ENCODE data around the gene MACROH2A1. TPM values are rescaled to one million over a fixed set of nuclear protein-coding genes. Genes with fewer than 3 reads are reported as not detected.

The MACROH2A1 gene
- total RNA-seq, 1 experiment from 2014 or later = 236 TPM

DNA sequence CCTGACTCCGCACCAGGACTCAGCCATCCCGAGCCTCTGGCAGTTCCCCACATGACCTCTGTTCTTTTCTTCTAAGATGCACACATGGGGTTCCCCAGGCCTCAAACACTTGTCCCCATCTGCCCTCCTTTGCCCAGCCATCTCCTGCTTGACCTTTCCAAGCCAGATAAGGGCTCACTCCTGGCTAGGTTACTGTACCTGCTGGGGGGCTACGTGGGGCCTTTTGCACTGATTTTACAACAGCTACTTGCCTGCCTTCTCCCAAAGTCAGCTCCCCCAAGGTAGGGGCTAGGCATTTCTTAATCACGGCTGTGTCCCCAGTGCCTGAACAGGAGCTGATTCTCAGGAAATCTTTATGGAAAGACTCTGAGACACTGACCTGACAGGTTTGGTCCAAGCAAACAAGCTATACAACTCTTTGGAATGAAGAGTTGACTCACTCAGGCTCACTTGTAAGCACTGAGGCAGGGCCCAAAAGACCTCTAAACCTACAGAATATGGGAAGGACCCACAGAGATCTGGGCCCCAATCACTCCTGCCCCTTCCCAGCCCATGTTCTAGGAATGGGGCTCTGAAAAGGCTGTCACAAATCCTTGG lies 2.5 kb downstream of the MACROH2A1 start:
- TF ChIP-seq, protein P1, sequence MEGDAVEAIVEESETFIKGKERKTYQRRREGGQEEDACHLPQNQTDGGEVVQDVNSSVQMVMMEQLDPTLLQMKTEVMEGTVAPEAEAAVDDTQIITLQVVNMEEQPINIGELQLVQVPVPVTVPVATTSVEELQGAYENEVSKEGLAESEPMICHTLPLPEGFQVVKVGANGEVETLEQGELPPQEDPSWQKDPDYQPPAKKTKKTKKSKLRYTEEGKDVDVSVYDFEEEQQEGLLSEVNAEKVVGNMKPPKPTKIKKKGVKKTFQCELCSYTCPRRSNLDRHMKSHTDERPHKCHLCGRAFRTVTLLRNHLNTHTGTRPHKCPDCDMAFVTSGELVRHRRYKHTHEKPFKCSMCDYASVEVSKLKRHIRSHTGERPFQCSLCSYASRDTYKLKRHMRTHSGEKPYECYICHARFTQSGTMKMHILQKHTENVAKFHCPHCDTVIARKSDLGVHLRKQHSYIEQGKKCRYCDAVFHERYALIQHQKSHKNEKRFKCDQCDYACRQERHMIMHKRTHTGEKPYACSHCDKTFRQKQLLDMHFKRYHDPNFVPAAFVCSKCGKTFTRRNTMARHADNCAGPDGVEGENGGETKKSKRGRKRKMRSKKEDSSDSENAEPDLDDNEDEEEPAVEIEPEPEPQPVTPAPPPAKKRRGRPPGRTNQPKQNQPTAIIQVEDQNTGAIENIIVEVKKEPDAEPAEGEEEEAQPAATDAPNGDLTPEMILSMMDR (IDR thresholded peaks at IDR 0.05; ENCODE audit: insufficient read depth in 1 of 2, low read depth in 1 of 2, low read length in 1 of 2, severe bottlenecking in 1 of 2, unreplicated experiment in 1 of 2) = no peak
- ChIA-PET POLR2A (no interaction called here), CTCF (interaction anchor here (1.0 kb wide), 1 partner anchor 29 kb away, joined by 3 read pairs; no protein-coding TSS in a partner anchor)
- DNase-seq = no peak
- Mint-ChIP-seq H3K9me3 (ENCODE audit: unreplicated experiment) (no peaks in the 10 kb centered on the region), H3K4me1 (ENCODE audit: low read depth, unreplicated experiment) (peaks cover 36% of the 10 kb centered on the region), H3K4me3 (ENCODE audit: unreplicated experiment) (peak overlapping the region; percentile 88), H3K36me3 (ENCODE audit: insufficient read depth, unreplicated experiment) (peaks cover 23% of the 10 kb centered on the region), H3K27me3 (ENCODE audit: insufficient read depth, unreplicated experiment) (no peaks in the 10 kb centered on the region), H3K27ac (ENCODE audit: unreplicated experiment) (peak overlapping the region; percentile 26)
- Histone ChIP-seq H3K27me3 (replicated peaks; ENCODE audit: control insufficient read depth, insufficient read depth, low read length) (no peaks in the 10 kb centered on the region), H3K4me3 (ENCODE audit: low read depth, low read length) (no peak overlapping the region), H3K9me3 (no peaks in the 10 kb centered on the region), H3K4me1 (peaks cover 30% of the 10 kb centered on the region), H3K36me3 (ENCODE audit: control insufficient read depth, insufficient read depth, low read length) (no peaks in the 10 kb centered on the region)
- intact Hi-C loops (cut with micrococcal nuclease; ENCODE audit: unreplicated experiment) = no loop called here
- no TSS peak for BruUV-seq (replicated peaks)

DNA sequence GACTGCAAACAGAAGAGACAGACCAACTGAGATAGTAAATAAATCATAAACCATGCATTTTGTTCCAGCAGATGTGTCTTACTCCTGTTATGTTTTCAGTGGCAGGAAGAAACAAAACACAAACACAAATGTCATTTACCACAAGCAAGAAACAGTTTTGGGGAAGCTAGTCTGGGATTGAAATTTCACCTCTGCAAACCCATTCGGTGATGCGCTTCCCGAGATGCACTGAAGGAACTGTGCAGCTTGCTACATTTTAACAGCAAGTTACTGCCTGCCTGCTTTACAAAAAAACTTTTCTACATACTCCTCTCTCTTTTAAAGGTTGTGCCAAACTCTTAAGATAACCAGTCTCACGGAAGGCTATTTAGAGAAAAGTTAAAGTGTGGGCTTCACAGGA lies 3.2 kb downstream of the MACROH2A1 start:
- Histone ChIP-seq H3K27me3 (replicated peaks; ENCODE audit: control insufficient read depth, insufficient read depth, low read length) (no peaks in the 10 kb centered on the region), H3K4me3 (ENCODE audit: low read depth, low read length) (no peak overlapping the region), H3K9me3 (no peaks in the 10 kb centered on the region), H3K4me1 (peaks cover 25% of the 10 kb centered on the region), H3K36me3 (ENCODE audit: control insufficient read depth, insufficient read depth, low read length) (no peaks in the 10 kb centered on the region)
- H3K36me3 Mint-ChIP-seq (ENCODE audit: insufficient read depth, unreplicated experiment) = peaks cover 23% of the 10 kb centered on the region
- POLR2A ChIA-PET = no interaction called here
- no TSS peak for BruUV-seq (replicated peaks)
- no peaks in the 10 kb centered on the region for H3K27me3 Mint-ChIP-seq (ENCODE audit: insufficient read depth, unreplicated experiment)
- peaks cover 32% of the 10 kb centered on the region for H3K4me1 Mint-ChIP-seq (ENCODE audit: low read depth, unreplicated experiment)
- DNase-seq = no peak
- no peak overlapping the region for H3K4me3 Mint-ChIP-seq (ENCODE audit: unreplicated experiment)
- peak overlapping the region; percentile 2 for H3K27ac Mint-ChIP-seq (ENCODE audit: unreplicated experiment)
- no peaks in the 10 kb centered on the region for H3K9me3 Mint-ChIP-seq (ENCODE audit: unreplicated experiment)
- CTCF ChIA-PET = no interaction called here
- intact Hi-C loops (cut with micrococcal nuclease; ENCODE audit: unreplicated experiment) = no loop called here
- TF ChIP-seq, protein P1 (IDR thresholded peaks at IDR 0.05; ENCODE audit: insufficient read depth in 1 of 2, low read depth in 1 of 2, low read length in 1 of 2, severe bottlenecking in 1 of 2, unreplicated experiment in 1 of 2) = no peak

DNA sequence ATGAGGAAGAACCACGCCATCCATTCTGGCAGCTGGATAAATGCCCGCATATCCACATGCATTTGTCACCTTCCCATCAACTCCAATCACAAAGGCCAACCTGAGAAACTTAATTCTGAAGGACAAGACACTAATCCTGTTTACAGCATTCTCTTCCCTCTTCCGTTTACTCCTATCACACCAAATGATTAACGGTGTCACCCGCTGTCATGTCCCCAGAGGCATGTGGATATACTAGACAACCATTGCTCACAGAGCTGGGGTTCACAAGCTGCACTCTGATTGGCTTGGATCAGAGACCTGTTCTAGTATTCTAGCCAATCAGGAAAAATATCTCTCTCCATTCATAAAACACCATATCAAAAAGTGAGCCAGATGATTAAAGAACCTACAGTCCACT lies 3.6 kb downstream of the MACROH2A1 start:
- Histone ChIP-seq H3K4me3 (ENCODE audit: low read depth, low read length) (no peak overlapping the region), H3K4me1 (peaks cover 21% of the 10 kb centered on the region), H3K36me3 (ENCODE audit: control insufficient read depth, insufficient read depth, low read length) (no peaks in the 10 kb centered on the region), H3K9me3 (no peaks in the 10 kb centered on the region), H3K27me3 (replicated peaks; ENCODE audit: control insufficient read depth, insufficient read depth, low read length) (no peaks in the 10 kb centered on the region)
- TF ChIP-seq, protein P1 (IDR thresholded peaks at IDR 0.05; ENCODE audit: insufficient read depth in 1 of 2, low read depth in 1 of 2, low read length in 1 of 2, severe bottlenecking in 1 of 2, unreplicated experiment in 1 of 2) = no peak
- Mint-ChIP-seq H3K9me3 (ENCODE audit: unreplicated experiment) (no peaks in the 10 kb centered on the region), H3K27ac (ENCODE audit: unreplicated experiment) (peak overlapping the region; percentile 2), H3K27me3 (ENCODE audit: insufficient read depth, unreplicated experiment) (no peaks in the 10 kb centered on the region), H3K4me3 (ENCODE audit: unreplicated experiment) (no peak overlapping the region), H3K36me3 (ENCODE audit: insufficient read depth, unreplicated experiment) (peaks cover 23% of the 10 kb centered on the region), H3K4me1 (ENCODE audit: low read depth, unreplicated experiment) (peaks cover 27% of the 10 kb centered on the region)
- DNase-seq = no peak
- no TSS peak for BruUV-seq (replicated peaks)
- intact Hi-C loops (cut with micrococcal nuclease; ENCODE audit: unreplicated experiment) = no loop called here
- POLR2A ChIA-PET = no interaction called here
- CTCF ChIA-PET = no interaction called here

Data from Caco-2 (cell line).